OCI-LY1 (cell line): Measurements from ENCODE around the gene CHAT.

Source experiments
- H2AFZ ChIP-seq: fragments of 200-600 bp; sonication (generic), shearing (Covaris generic); 2 replicates; pipeline ENCODE4 v1.6.0; 2014; ENCODE audit warnings: antibody characterized with exemption, mild to moderate bottlenecking, low read length
- H3F3A ChIP-seq: fragments of 200-600 bp; sonication (generic), shearing (Covaris generic); 2 replicates; pipeline ENCODE4 v1.6.0; 2014; ENCODE audit warnings: mild to moderate bottlenecking, antibody characterized with exemption, low read length, moderate library complexity; ENCODE audit not compliant: insufficient read depth
- H3K27ac ChIP-seq: fragments of 200-600 bp; sonication (generic); 2 replicates; pipeline ENCODE4 v1.5.1; 2014; ENCODE audit warnings: low read length, mixed run types, mild to moderate bottlenecking, low read depth; ENCODE audit not compliant: poor library complexity, severe bottlenecking
- H3K27me3 ChIP-seq: fragments of 200-600 bp; sonication (generic); 2 replicates; pipeline ENCODE4 v1.6.0; 2014; ENCODE audit warnings: antibody characterized with exemption, mild to moderate bottlenecking, low read length, moderate library complexity; ENCODE audit not compliant: insufficient read depth
- H3K36me3 ChIP-seq: fragments of 200-600 bp; sonication (generic); 2 replicates; pipeline ENCODE4 v1.6.1; 2014; ENCODE audit warnings: mild to moderate bottlenecking, antibody characterized with exemption, low read length, moderate library complexity, mixed read lengths; ENCODE audit not compliant: insufficient read depth
- H3K4me1 ChIP-seq: fragments of 200-600 bp; sonication (generic); 2 replicates; pipeline ENCODE4 v1.5.1; 2014; ENCODE audit warnings: mild to moderate bottlenecking, low read length, moderate library complexity; ENCODE audit not compliant: insufficient read depth, severe bottlenecking
- H3K4me2 ChIP-seq: fragments of 200-600 bp; sonication (generic), shearing (Covaris generic); 2 replicates; pipeline ENCODE4 v1.6.1; 2014; ENCODE audit warnings: low read length
- H3K4me3 ChIP-seq: fragments of 200-600 bp; sonication (generic); 2 replicates; pipeline ENCODE4 v1.5.1; 2014; ENCODE audit warnings: low read length, low read depth, mild to moderate bottlenecking, mixed read lengths; ENCODE audit not compliant: poor library complexity, severe bottlenecking
- H3K79me2 ChIP-seq: fragments of 200-600 bp; shearing (Covaris generic); 2 replicates; pipeline ENCODE4 v1.6.1; 2016; ENCODE audit warnings: mixed run types, low read length, mixed read lengths; ENCODE audit not compliant: insufficient read depth
- H3K9ac ChIP-seq: fragments of 200-600 bp; sonication (generic), shearing (Covaris generic); 2 replicates; pipeline ENCODE4 v1.6.1; 2014; ENCODE audit warnings: mild to moderate bottlenecking, low read length, mixed read lengths
- H3K9me2 ChIP-seq: fragments of 200-600 bp; sonication (generic), shearing (Covaris generic); 2 replicates; pipeline ENCODE4 v1.6.1; 2014; ENCODE audit warnings: low read depth, mild to moderate bottlenecking, low read length, mixed read lengths
- H3K9me3 ChIP-seq: fragments of 200-600 bp; shearing (Covaris generic); 2 replicates; pipeline ENCODE4 v1.6.1; 2014; ENCODE audit warnings: low read length, mixed read lengths
- H4K20me1 ChIP-seq: fragments of 200-600 bp; sonication (generic), shearing (Covaris generic); 2 replicates; pipeline ENCODE4 v1.6.0; 2016; ENCODE audit warnings: mild to moderate bottlenecking, low read length; ENCODE audit not compliant: insufficient read depth
- CTCF ChIP-seq: fragments of 200-600 bp; sonication (generic), shearing (Covaris generic); IDR thresholded peaks from 2 replicates; pipeline ENCODE4 v1.5.1; 2017; ENCODE audit warnings: mild to moderate bottlenecking, antibody characterized with exemption, low read length, moderate library complexity, mixed read lengths
- EZH2 ChIP-seq: fragments of 200-600 bp; sonication (generic), shearing (Covaris generic); IDR thresholded peaks from 2 replicates; pipeline ENCODE4 v1.8.0; 2017; ENCODE audit warnings: borderline replicate concordance, mixed run types, mild to moderate bottlenecking, antibody characterized with exemption, low read length, moderate library complexity, mixed read lengths

The CHAT gene

DNA sequence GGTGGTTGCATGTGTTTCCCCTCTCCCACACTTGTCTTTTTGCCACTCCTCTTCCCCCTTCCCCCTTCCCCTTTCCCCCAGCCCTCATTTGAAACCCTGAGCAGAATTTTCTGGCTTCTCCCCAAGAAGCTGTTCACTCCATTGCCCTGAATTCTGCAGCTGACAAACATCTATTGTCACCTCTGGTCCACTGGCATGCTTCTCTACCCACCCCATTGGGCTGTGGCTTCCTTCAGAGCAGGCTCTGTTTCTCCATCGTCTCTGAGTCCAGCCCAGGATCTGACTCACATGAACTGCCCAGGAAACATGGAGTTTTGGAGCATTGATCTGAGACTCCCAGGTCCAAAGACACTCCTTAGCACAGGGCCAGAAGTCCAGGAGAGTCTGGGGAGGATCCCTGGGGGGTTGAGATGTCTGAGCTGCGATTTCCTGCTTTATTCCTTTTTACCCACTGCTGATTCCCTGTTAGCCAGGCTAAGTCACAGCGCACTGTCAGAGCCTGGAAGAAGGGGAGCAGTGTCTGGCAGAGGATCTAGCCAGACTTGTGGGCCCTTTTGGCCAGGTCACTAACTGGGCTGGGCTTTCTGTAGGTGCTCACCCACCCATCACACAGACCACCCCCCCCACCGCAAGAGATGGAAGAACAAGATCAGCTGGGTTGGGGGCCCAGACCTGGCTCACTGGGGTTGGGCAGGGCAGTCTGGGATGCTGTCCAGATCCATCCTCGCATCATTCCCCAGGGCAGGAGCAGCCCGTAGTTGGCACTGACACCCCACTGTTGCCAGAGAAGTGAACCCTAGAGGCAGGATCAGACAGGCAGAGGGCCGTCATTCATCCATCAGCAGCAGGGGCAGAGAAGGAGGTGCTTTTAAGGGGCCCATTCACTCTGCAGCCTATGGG is 3.5 kb downstream of the CHAT start:
- H3K9me2 ChIP-seq: no peaks in the 10 kb centered on the region
- no peaks in the 10 kb centered on the region for H3K27me3 ChIP-seq
- TF ChIP-seq CTCF: no peak
- no peak for TF ChIP-seq EZH2
- H4K20me1 ChIP-seq: no peaks in the 10 kb centered on the region
- no peak overlapping the region for H3K4me3 ChIP-seq
- no peak overlapping the region for H3K27ac ChIP-seq
- no peaks in the 10 kb centered on the region for H3K36me3 ChIP-seq
- no peak overlapping the region for H3K4me2 ChIP-seq
- no peaks in the 10 kb centered on the region for H3K79me2 ChIP-seq
- no peaks in the 10 kb centered on the region for H3K9me3 ChIP-seq
- no peaks in the 10 kb centered on the region for H3F3A ChIP-seq
- H3K4me1 ChIP-seq: no peaks in the 10 kb centered on the region
- H2AFZ ChIP-seq: no peak overlapping the region
- H3K9ac ChIP-seq: no peak overlapping the region

- Histone ChIP-seq H3K4me3 (no peak overlapping the region), H3K4me1 (no peaks in the 10 kb centered on the region), H3K9me2 (no peaks in the 10 kb centered on the region), H2AFZ (no peak overlapping the region), H3K27me3 (no peaks in the 10 kb centered on the region), H3K4me2 (no peak overlapping the region), H3K79me2 (no peaks in the 10 kb centered on the region), H3K27ac (no peak overlapping the region), H3F3A (no peaks in the 10 kb centered on the region), H4K20me1 (no peaks in the 10 kb centered on the region), H3K9me3 (no peaks in the 10 kb centered on the region), H3K36me3 (no peaks in the 10 kb centered on the region), H3K9ac (no peak overlapping the region)
- TF ChIP-seq CTCF: no peak
- no peak for TF ChIP-seq EZH2
These were observed 5.0 kb downstream of the CHAT start for GRCh38 chr10:49618821-49619220.

DNA sequence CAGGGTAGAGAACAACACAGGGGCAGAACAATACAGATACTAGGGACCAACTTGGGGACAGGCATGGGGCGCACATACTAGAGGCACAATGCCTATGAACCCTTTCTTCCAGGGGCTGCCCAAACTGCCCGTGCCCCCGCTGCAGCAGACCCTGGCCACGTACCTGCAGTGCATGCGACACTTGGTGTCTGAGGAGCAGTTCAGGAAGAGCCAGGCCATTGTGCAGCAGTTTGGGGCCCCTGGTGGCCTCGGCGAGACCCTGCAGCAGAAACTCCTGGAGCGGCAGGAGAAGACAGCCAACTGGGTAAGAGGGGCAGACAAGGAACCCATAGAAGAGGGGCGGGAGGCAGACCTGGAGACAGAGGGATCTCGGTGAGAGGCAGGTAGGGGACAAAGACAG is 5.8 kb downstream of the CHAT start:
- Histone ChIP-seq H3K36me3 (no peaks in the 10 kb centered on the region), H3F3A (no peaks in the 10 kb centered on the region), H3K27ac (no peak overlapping the region), H3K4me1 (no peaks in the 10 kb centered on the region), H3K4me2 (no peak overlapping the region), H3K4me3 (no peak overlapping the region), H2AFZ (no peak overlapping the region), H3K9ac (no peak overlapping the region), H3K27me3 (no peaks in the 10 kb centered on the region), H3K9me2 (no peaks in the 10 kb centered on the region), H3K79me2 (no peaks in the 10 kb centered on the region), H3K9me3 (no peaks in the 10 kb centered on the region), H4K20me1 (no peaks in the 10 kb centered on the region)
- TF ChIP-seq CTCF (no peak), EZH2 (no peak)
